Fibroblast of lung (primary cell): Measurements from ENCODE around the gene PCDH9. TPM values are rescaled to one million over a fixed set of nuclear protein-coding genes. Genes with fewer than 3 reads are reported as not detected.

Experiments used
- DNase-seq, 2 donors: peaks; one replicate each; pipeline versions ENCODE4 v3.0.0 to v3.0.0-alpha.2; 2010; ENCODE audit warnings: low read depth in 2 of 2
- H2AFZ ChIP-seq: 2 replicates; pipeline ENCODE4 v1.5.1; 2012; ENCODE audit warnings: low read length, control low read depth, inconsistent platforms
- H3K27ac ChIP-seq: 2 replicates; pipeline ENCODE4 v1.5.1; 2011; ENCODE audit warnings: low read length, control low read depth; ENCODE audit not compliant: insufficient read depth
- H3K27me3 ChIP-seq: 2 replicates; pipeline ENCODE4 v1.5.1; 2011; ENCODE audit warnings: mild to moderate bottlenecking, low read length; ENCODE audit not compliant: control insufficient read depth, insufficient read depth
- H3K36me3 ChIP-seq: 2 replicates; pipeline ENCODE4 v1.5.1; 2011; ENCODE audit warnings: low read length; ENCODE audit not compliant: control insufficient read depth, insufficient read depth
- H3K4me1 ChIP-seq: 2 replicates; pipeline ENCODE4 v1.5.1; 2011; ENCODE audit warnings: low read length; ENCODE audit not compliant: control insufficient read depth, insufficient read depth; ENCODE audit errors: extremely low read depth
- H3K4me2 ChIP-seq: 2 replicates; pipeline ENCODE4 v1.5.1; 2011; ENCODE audit warnings: low read length, control low read depth; ENCODE audit not compliant: insufficient read depth; ENCODE audit errors: extremely low read depth
- H3K4me3 ChIP-seq, 4 experiments: fragments of 200-600 bp in 1 of 4; sonication (generic) in 1 of 4; replicated peaks in 1 of 4; 2 replicates each; pipeline ENCODE4 v1.5.1; 2011 to 2016; ENCODE audit warnings: low read length in 4 of 4, low read depth in 3 of 4, mild to moderate bottlenecking in 3 of 4, control low read depth in 2 of 4, inconsistent platforms in 1 of 4, mixed read lengths in 1 of 4; ENCODE audit not compliant: insufficient read depth in 1 of 4; ENCODE audit errors: control extremely low read depth in 1 of 4
- H3K79me2 ChIP-seq: 2 replicates; pipeline ENCODE4 v1.5.1; 2012; ENCODE audit warnings: mild to moderate bottlenecking, low read length, inconsistent platforms; ENCODE audit not compliant: control insufficient read depth, insufficient read depth
- H3K9ac ChIP-seq: 2 replicates; pipeline ENCODE4 v1.5.1; 2011; ENCODE audit warnings: mild to moderate bottlenecking, low read length, control low read depth; ENCODE audit not compliant: insufficient read depth
- H3K9me3 ChIP-seq: 2 replicates; pipeline ENCODE4 v1.5.1; 2012; ENCODE audit warnings: low read depth, low read length; ENCODE audit not compliant: control insufficient read depth, insufficient read depth
- H4K20me1 ChIP-seq: 2 replicates; pipeline ENCODE4 v1.5.1; 2011; ENCODE audit warnings: low read length; ENCODE audit not compliant: control insufficient read depth, insufficient read depth; ENCODE audit errors: extremely low read depth
- CTCF ChIP-seq, 2 donors: IDR thresholded peaks in 1 of 2; conservative IDR thresholded peaks in 1 of 2; 1 replicate in 1 of 2; 2 replicates in 1 of 2; pipeline ENCODE4 v1.5.1; 2011 to 2012; ENCODE audit warnings: low read length in 2 of 2, control low read depth in 1 of 2, inconsistent platforms in 1 of 2, low read depth in 1 of 2, mild to moderate bottlenecking in 1 of 2
- EZH2 ChIP-seq: IDR thresholded peaks from 2 replicates; pipeline ENCODE4 v1.5.1; 2012; ENCODE audit warnings: low read length, control low read depth, mild to moderate bottlenecking; ENCODE audit errors: missing control alignments
- polyA plus RNA-seq, 2 donors: library from polyadenylated mRNA; depleted of rRNA in 1 of 2; stranded (reverse) in 1 of 2; unstranded in 1 of 2; fragments of >200 nt; gene quantifications; 2 replicates each; pipeline ENCODE4 v1.2.1, GENCODE V29; 2011 to 2012; ENCODE audit warnings: missing spikeins in 1 of 2
- total RNA-seq: library from RNA; depleted of rRNA; stranded (reverse); fragments of >200 nt; gene quantifications from 2 replicates; pipeline ENCODE4 v1.2.1, GENCODE V29; 2014

Gene PCDH9
- total and polyA plus RNA-seq, 2 donors (not counting 1 experiment from before 2014, with no cell fraction given): 0.50 to 0.67 TPM

GRCh38 chr13:66266348-66266747, 963.8 kb downstream of the PCDH9 start:
- H3K36me3 ChIP-seq: no peaks in the 10 kb centered on the region
- H3K4me2 ChIP-seq: no peak overlapping the region
- H3K9ac ChIP-seq: no peak overlapping the region
- no peak overlapping the region for H2AFZ ChIP-seq
- no peak overlapping the region for H3K4me3 ChIP-seq
- no peaks in the 10 kb centered on the region for H3K4me1 ChIP-seq
- H3K27me3 ChIP-seq: no peaks in the 10 kb centered on the region
- H4K20me1 ChIP-seq: no peaks in the 10 kb centered on the region
- DNase-seq: no peak
- TF ChIP-seq CTCF (conservative IDR thresholded peaks at IDR 0.05 in 1 of 2, IDR thresholded peaks at IDR 0.05 in 1 of 2; ENCODE audit: low read depth in 1 of 2, low read length in 2 of 2) (no peak), EZH2 (no peak)
- no peak overlapping the region for H3K27ac ChIP-seq
- no peaks in the 10 kb centered on the region for H3K79me2 ChIP-seq
- H3K9me3 ChIP-seq: no peaks in the 10 kb centered on the region

GRCh38 chr13:66265371-66265770, 964.8 kb downstream of the PCDH9 start:
- DNase-seq: peak in 1 of 2 donors; percentile 63
- Histone ChIP-seq H4K20me1 (no peaks in the 10 kb centered on the region), H3K27ac (no peak overlapping the region), H3K4me3 (no peak overlapping the region), H3K4me2 (no peak overlapping the region), H3K79me2 (no peaks in the 10 kb centered on the region), H3K9me3 (no peaks in the 10 kb centered on the region), H3K36me3 (no peaks in the 10 kb centered on the region), H3K4me1 (no peaks in the 10 kb centered on the region), H3K27me3 (no peaks in the 10 kb centered on the region), H3K9ac (no peak overlapping the region), H2AFZ (no peak overlapping the region)
- TF ChIP-seq CTCF (conservative IDR thresholded peaks at IDR 0.05 in 1 of 2, IDR thresholded peaks at IDR 0.05 in 1 of 2; ENCODE audit: low read depth in 1 of 2, low read length in 2 of 2): no peak
- no peak for TF ChIP-seq EZH2

- Histone ChIP-seq H3K9me3 (no peaks in the 10 kb centered on the region), H3K9ac (no peak overlapping the region), H3K4me1 (no peaks in the 10 kb centered on the region), H3K27me3 (no peaks in the 10 kb centered on the region), H3K79me2 (no peaks in the 10 kb centered on the region), H4K20me1 (no peaks in the 10 kb centered on the region), H3K4me2 (no peak overlapping the region), H3K4me3 (no peak overlapping the region), H3K27ac (no peak overlapping the region), H3K36me3 (no peaks in the 10 kb centered on the region), H2AFZ (no peak overlapping the region)
- no peak for TF ChIP-seq EZH2
- DNase-seq: peak in 1 of 2 donors; percentile 68
Measured at GRCh38 chr13:66264971-66265370, 965.2 kb downstream of the PCDH9 start.
